ENCODE measurements around the gene HPD. TPM values are rescaled to one million over a fixed set of nuclear protein-coding genes. Genes with fewer than 3 reads are reported as not detected.
"Not testable (repeated sequence)": the region's sequence is repeated elsewhere in the genome, so short reads cannot be mapped to it uniquely, and the experiment has no call there.

Gene HPD
- total RNA-seq, 2 experiments from 2014 or later, result not detected

DNA sequence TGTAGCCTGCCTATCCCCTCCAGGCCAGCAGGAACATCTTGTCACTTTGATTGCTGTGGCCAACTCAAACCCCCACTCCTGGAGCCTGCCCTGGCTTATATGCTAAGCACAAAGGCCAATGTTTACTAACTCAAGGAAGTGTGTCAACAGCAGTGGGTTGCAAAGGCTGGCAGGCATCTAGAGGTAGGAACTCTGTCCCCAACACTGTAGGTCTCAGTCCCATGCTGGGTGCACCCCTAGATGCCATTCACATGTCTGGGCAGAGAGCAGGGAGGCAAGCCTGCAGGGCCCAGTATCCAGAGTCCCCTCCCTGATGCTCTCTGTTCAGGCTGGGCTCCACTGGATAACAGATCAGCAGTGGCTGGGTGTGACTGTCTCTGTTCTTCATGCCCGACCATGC lies 1.6 kb upstream of the HPD start:
- H3K4me1 Mint-ChIP-seq, result no peaks in the 10 kb centered on the region
- no peaks in the 10 kb centered on the region for H3K9me3 Mint-ChIP-seq
- H3K4me3 Mint-ChIP-seq, result no peak overlapping the region
- DNase-seq, result no peak
- no peaks in the 10 kb centered on the region for H3K36me3 Mint-ChIP-seq (ENCODE audit: low read depth)
- no peak overlapping the region for H3K27ac Mint-ChIP-seq
- no peaks in the 10 kb centered on the region for H3K27me3 Mint-ChIP-seq
- ChIA-PET CTCF (interaction anchor here (0.7 to 2.5 kb wide), 3 partner anchors 11 to 145 kb away, joined by 3 to 5 read pairs (median 5); partner anchors contain the start of gene RHOF), POLR2A (no interaction called here)

GRCh38 chr12:121858318-121858661 lies 369 bp downstream of the HPD start:
- Mint-ChIP-seq H3K36me3 (ENCODE audit: low read depth) (no peaks in the 10 kb centered on the region), H3K4me3 (no peak overlapping the region), H3K27me3 (no peaks in the 10 kb centered on the region), H3K4me1 (no peaks in the 10 kb centered on the region), H3K27ac (peak overlapping the region; percentile 41), H3K9me3 (no peaks in the 10 kb centered on the region)
- no peak for DNase-seq
- ChIA-PET POLR2A (no interaction called here), CTCF (interaction anchor here (0.6 to 2.5 kb wide), 3 partner anchors 49 to 128 kb away, joined by 4 to 5 read pairs (median 5); partner anchors contain the start of gene RHOF)

DNA sequence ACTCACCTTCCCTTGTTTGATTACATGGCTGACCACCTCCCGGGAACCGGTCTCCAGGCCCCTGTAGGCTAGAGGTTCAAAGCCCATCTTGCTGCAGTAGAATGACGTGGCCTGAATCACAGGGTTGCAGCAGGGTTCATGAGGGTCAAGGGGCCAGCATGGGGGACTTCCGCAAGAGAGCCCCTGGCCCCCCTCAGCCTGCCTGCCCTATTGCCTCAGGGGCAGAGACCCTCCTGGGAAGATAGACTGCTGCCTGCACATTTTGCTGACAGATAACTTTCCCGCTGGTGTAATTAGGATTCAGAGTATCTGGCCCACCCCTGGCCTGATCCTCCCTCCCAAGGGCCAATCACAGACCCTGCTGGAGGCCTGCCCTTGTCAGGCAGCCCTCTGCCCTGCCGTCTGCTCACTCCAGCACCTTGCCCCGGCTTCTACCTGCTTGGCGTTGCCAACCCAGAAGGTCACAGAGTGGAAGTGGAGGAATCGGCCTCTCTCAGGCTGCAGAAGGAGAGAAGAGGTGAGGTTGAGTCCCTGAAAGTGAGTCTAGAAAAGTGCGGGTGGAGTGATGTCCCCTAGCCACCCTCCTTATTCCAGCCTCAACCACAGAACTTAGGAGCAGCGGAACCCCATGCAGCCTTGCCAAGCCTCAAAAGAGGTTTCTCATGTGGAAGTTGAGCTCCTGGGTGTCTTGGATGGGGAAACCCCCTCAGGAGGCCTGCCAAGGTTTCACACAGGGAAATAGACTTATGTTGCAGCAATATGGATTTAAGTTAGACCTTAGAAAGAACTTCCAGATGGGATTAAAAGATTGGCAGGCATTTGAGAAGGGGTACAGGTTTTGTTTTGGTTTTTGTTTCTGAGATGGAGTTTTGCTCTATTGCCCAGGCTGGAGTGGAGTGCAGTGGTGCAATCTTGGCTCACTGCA lies 1.1 kb downstream of the HPD start:
- no peak overlapping the region for H3K4me3 Mint-ChIP-seq
- H3K4me1 Mint-ChIP-seq, result no peaks in the 10 kb centered on the region
- H3K36me3 Mint-ChIP-seq (ENCODE audit: low read depth), result no peaks in the 10 kb centered on the region
- DNase-seq, result no peak
- no peaks in the 10 kb centered on the region for H3K27me3 Mint-ChIP-seq
- H3K27ac Mint-ChIP-seq, result no peak overlapping the region
- ChIA-PET CTCF (interaction anchor here (0.5 to 2.5 kb wide), 3 partner anchors 34 to 64 kb away, joined by 3 to 5 read pairs (median 5); partner anchors contain the start of gene RHOF), POLR2A (interaction anchor here (0.7 kb wide), 1 partner anchor 229 kb away, joined by 3 read pairs; no protein-coding TSS in a partner anchor)
- H3K9me3 Mint-ChIP-seq, result no peaks in the 10 kb centered on the region

- CTCF ChIA-PET, result interaction anchor here (0.6 to 0.8 kb wide), 2 partner anchors 40 to 410 kb away, joined by 4 read pairs; no protein-coding TSS in a partner anchor
- H3K27me3 Mint-ChIP-seq, result not testable (repeated sequence)
Observed at GRCh38 chr12:121852392-121852791, 6.3 kb downstream of the HPD start.

DNA sequence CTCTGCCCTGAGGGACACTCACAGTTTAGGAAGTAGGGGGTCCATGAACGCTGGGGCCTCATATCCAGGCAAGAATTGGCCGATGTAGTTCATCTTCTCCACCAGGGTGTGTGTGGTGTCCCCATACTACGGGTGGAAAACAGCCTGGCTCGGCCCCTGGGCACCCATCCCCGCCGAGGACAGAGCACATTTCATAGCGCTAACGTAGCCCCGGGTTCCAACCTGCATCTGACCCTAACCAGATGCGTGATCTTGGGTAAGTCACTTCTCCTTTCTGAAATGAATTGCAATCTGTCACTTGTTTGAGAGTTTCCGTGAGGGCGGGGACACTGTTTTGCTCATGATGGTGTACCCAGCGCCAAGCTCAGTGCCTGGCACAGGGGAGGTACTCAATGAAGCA lies 9.0 kb downstream of the HPD start:
- Mint-ChIP-seq H3K9me3 (no peaks in the 10 kb centered on the region), H3K4me3 (no peak overlapping the region), H3K27me3 (no peaks in the 10 kb centered on the region), H3K4me1 (peaks cover 2% of the 10 kb centered on the region), H3K27ac (peak overlapping the region; percentile 7), H3K36me3 (ENCODE audit: low read depth) (no peaks in the 10 kb centered on the region)
- POLR2A ChIA-PET, result no interaction called here
- CTCF ChIA-PET, result interaction anchor here (0.6 to 0.8 kb wide), 2 partner anchors 15 to 55 kb away, joined by 3 to 5 read pairs; no protein-coding TSS in a partner anchor
- no peak for DNase-seq

More at GRCh38 chr12:121852392-121852791, 6.3 kb downstream of the HPD start:
- DNase-seq; H3K4me1 Mint-ChIP-seq; POLR2A ChIA-PET; H3K27ac Mint-ChIP-seq; H3K4me3 Mint-ChIP-seq; H3K9me3 Mint-ChIP-seq; H3K36me3 Mint-ChIP-seq (ENCODE audit: low read depth): not testable (repeated sequence)

- Mint-ChIP-seq H3K9me3 (no peaks in the 10 kb centered on the region), H3K4me1 (peaks cover 2% of the 10 kb centered on the region), H3K27me3 (no peaks in the 10 kb centered on the region), H3K4me3 (no peak overlapping the region), H3K27ac (no peak overlapping the region), H3K36me3 (ENCODE audit: low read depth) (no peaks in the 10 kb centered on the region)
- ChIA-PET CTCF (interaction anchor here (0.6 kb wide), 1 partner anchor 25 kb away, joined by 3 read pairs; no protein-coding TSS in a partner anchor), POLR2A (no interaction called here)
- DNase-seq, result no peak
Observed at GRCh38 chr12:121849211-121849610, 9.4 kb downstream of the HPD start.

DNA sequence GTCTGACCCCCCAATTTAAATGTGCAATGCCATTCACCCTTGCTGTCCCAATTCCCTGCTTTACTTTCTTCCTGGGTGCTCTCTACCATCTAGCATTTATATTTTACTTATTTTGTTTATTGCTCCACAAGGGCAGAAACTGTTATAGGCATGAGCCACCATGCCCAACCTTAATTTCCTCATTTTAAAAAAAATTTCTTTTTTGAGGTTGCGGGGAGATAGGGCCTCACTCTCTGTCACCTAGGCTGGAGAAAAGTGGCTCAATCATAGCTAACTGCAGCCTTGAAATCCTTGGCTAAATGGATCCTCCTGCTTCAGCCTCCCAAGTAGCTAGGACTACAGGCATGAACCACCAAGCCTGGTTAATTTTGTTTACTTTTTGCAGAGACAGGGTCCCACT lies 13.0 kb downstream of the HPD start:
- H3K36me3 Mint-ChIP-seq (ENCODE audit: low read depth), result no peaks in the 10 kb centered on the region
- no peak overlapping the region for H3K27ac Mint-ChIP-seq
- H3K4me3 Mint-ChIP-seq, result no peak overlapping the region
- ChIA-PET CTCF (interaction anchor here (0.7 to 1.0 kb wide), 2 partner anchors 10 to 36 kb away, joined by 3 read pairs; no protein-coding TSS in a partner anchor), POLR2A (no interaction called here)
- no peak for DNase-seq
- no peaks in the 10 kb centered on the region for H3K27me3 Mint-ChIP-seq
- H3K4me1 Mint-ChIP-seq, result peaks cover 6% of the 10 kb centered on the region
- no peaks in the 10 kb centered on the region for H3K9me3 Mint-ChIP-seq

DNA sequence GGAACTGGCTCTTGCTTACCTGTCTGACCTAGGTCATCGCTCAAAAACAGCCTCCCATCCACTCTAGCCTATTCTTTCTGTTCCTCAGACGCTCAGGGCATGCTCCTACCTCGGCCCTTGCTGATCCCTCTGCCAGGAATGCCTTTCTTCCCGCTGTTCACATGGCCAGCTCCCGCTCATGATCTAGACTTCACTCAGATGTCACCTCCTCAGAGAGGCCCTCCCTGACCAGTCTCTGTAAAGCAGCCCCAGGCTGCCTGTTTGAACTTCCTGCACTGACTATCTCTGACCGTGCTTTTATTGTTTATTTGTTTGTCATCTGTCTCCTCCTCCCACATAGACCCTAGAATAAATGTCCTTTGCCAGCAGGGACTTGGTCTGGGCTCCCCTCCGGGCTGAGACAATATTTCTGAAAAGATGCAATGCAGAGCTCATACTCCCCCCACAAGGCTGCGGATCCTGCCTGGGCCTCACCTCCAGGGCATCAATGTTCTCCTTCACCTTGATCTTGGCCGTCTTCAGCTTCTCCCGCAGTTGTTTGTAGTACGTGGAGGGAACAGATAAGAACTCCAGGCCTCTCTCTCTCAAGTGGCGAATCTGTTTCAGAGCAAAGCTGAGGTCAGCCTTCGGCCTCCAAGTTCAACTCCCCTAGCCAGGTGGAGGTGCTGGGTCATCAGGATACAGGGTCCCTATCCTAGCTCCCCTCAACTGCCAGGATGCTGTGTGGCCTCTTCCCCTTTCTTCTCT lies 15.2 kb downstream of the HPD start:
- Mint-ChIP-seq H3K4me3 (no peak overlapping the region), H3K27me3 (no peaks in the 10 kb centered on the region), H3K36me3 (ENCODE audit: low read depth) (no peaks in the 10 kb centered on the region), H3K27ac (peak overlapping the region; percentile 36), H3K9me3 (no peaks in the 10 kb centered on the region), H3K4me1 (peaks cover 20% of the 10 kb centered on the region)
- POLR2A ChIA-PET, result no interaction called here
- CTCF ChIA-PET, result interaction anchor here (0.7 to 1.5 kb wide), 7 partner anchors 10 to 1033 kb away, joined by 3 to 8 read pairs (median 4); partner anchors contain the start of genes PSMD9 and RHOF
- DNase-seq, result no peak

DNA sequence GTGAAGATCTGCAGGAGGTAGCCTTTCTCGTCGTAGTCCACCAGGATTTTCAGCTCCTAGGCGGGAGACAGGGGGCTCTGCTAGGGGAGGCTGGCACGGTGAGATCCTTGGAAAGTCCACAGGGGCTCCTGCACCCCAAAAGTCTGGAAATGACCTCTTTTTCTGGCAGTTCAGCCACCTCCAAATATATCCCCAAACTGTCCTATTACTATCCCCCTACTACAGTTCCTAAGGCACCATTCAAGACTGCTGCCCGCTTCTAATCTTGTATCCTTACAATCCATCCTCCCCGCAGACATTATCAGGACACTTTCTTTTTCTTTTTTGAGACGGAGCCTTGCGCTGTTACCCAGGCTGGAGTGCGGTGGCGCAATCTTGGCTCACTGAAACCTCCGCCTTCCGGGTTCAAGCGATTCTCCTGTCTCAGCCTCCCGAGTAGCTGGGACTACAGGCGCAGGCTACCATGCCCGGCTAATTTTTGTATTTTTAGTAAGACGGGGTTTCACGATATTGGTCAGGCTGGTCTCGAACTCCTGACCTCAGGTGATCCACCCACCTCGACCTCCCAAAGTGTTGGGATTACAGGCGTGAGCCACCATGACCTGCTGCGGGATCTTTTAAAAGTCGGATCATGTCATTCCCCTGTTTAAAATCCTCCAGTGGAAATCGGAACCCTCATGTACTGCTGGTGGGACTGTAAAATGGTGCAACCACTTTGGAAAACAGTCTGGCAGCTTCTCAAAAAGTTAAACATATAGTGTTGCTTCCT lies 18.5 kb downstream of the HPD start:
- H3K27ac Mint-ChIP-seq, result peak overlapping the region; percentile 93

DNA sequence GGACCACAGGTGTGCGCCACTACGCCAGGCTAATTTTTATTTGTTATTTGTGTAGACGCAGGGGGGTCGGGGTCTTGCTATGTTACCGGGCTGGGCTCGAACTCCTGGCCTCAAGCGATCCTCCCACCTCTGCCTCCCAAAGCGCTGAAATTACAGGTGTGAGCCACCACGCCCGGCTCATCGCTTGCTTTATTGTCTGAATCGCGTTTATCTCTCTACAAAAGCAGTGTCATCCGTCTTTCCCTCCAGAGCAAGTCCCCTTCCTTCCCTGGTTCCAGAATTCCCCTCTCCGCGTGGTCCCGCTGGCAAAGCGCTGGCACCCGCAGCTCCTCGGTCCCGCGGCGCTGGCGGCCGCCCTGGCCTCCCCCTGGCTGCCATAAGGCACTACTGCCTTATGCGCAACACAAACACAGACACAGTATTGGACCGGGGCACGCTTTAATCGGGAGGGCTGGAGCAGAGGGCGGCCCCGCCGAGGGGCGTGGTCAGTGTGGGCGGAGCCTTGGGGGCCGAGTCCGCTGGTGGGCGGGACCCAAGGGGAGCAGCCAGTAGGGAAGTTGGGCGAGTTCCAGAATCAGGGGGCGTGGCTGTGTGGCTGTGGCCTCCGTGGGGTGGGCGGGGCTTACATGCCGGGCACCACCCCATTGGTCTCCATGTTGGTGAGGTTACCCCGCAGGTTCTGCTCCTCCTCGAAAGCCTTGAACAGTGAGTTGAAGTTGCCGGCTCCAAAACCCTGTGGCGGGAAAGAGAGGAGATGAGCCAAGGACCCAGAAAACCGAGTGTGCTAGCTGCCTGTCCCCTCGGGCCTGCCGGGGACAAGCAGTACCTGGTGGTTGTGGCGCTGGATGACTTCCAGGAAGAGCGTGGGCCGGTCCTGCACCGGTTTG lies 19.3 kb downstream of the HPD start:
- ChIA-PET POLR2A (no interaction called here), CTCF (interaction anchor here (0.6 to 6.4 kb wide), 5 partner anchors 12 to 49 kb away, joined by 3 to 32 read pairs (median 5); partner anchors contain the start of genes PSMD9 and RHOF)
- Mint-ChIP-seq H3K27me3 (no peaks in the 10 kb centered on the region), H3K4me3 (peak overlapping the region; percentile 97), H3K36me3 (ENCODE audit: low read depth) (no peaks in the 10 kb centered on the region), H3K27ac (peak overlapping the region; percentile 93), H3K9me3 (no peaks in the 10 kb centered on the region), H3K4me1 (peaks cover 18% of the 10 kb centered on the region)
- peak; percentile 99 for DNase-seq

More for the DNA sequence above, 18.5 kb downstream of the HPD start:
- no peak for DNase-seq
- Mint-ChIP-seq H3K4me1 (peaks cover 18% of the 10 kb centered on the region), H3K36me3 (ENCODE audit: low read depth) (no peaks in the 10 kb centered on the region), H3K9me3 (no peaks in the 10 kb centered on the region), H3K27me3 (no peaks in the 10 kb centered on the region), H3K4me3 (peak overlapping the region; percentile 97)
- CTCF ChIA-PET, result interaction anchor here (0.6 to 6.4 kb wide), 4 partner anchors 29 to 523 kb away, joined by 4 to 32 read pairs (median 16); partner anchors contain the start of genes PSMD9 and RHOF
- POLR2A ChIA-PET, result no interaction called here

DNA sequence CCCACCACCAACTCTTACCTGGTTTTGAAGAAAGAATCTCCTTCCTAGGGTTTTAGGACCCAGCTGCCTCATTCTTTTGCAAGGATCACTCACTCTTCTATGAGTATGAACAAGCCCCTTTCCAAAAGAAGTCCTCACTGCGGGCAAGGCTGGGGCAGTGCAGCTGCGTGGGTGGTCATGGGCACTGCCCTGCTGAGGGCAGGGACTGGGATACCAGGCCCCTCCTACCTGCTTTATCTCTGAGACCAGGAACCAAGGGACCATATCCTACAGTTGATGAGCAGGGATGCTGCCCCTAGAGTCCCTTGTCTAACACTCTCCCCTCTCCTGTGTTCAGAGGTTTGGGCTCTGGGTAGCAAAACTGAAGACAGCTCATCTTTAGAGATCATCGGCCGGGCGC lies 20.5 kb downstream of the HPD start:
- Mint-ChIP-seq H3K36me3 (ENCODE audit: low read depth) (no peaks in the 10 kb centered on the region), H3K4me3 (no peak overlapping the region), H3K27me3 (no peaks in the 10 kb centered on the region), H3K27ac (no peak overlapping the region), H3K9me3 (no peaks in the 10 kb centered on the region), H3K4me1 (peaks cover 17% of the 10 kb centered on the region)
- CTCF ChIA-PET, result interaction anchor here (2.4 to 6.4 kb wide), 3 partner anchors 10 to 44 kb away, joined by 10 to 32 read pairs (median 27); partner anchors contain the start of gene RHOF
- POLR2A ChIA-PET, result no interaction called here
- no peak for DNase-seq
